ENCODE results near the gene KRT71. TPM values are rescaled to one million over a fixed set of nuclear protein-coding genes. Genes with fewer than 3 reads are reported as not detected.

Gene KRT71
- total and polyA plus RNA-seq, 8 donors, result not detected

- peaks cover 0 to 28% (median 0%) of the 10 kb centered on the region in 3 donors for H3K27me3 ChIP-seq
- intact Hi-C loops (cut with DNase I; ENCODE audit: low total_unique reads), result no loop called here
Measured at GRCh38 chr12:52559979-52560378, 7.0 kb upstream of the KRT71 start.

DNA sequence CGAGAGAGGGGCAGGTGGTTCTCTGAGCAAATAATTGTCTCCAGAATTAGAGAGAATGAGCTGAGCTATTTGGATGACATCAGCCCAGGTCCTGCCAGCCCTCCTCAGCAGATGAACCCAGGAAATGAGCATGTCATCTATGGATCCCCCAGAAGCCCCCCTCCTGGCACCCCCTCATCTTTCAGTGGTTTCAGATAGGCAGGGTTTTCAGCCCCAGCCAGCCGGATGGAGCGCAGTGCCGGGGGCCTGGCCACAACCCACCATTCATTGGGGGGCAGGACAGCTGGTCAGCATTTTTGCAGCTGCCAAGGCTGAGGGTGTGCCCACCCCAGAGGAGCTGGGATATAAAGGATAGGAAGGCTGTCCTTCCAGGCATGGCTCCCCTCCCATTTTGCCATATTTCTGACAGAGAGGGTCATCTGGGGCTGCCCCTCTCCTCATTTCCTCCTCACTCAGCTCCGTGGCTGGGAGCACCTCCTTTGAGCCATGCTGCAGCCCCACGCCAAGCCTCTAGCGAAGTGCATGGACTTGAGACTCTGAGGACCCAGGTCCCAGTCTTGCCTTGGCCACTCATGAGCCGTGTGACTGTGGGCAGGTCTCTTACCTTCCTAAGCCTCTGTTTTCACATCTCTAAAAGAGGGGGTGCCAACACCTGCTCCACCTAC, 6.0 kb upstream of the KRT71 start:
- Histone ChIP-seq H3K27me3 (peaks cover 0 to 21% (median 0%) of the 10 kb centered on the region in 3 donors), H3K4me1 (no peaks in the 10 kb centered on the region), H3K4me3 (no peak overlapping the region), H3K27ac (no peak overlapping the region), H3K9me3 (no peaks in the 10 kb centered on the region), H3K36me3 (no peaks in the 10 kb centered on the region)
- WGBS, 5 donors, result 69 to 84% (median 72%) methylated on average over 8 of the region's 8 CpGs
- no peak for TF ChIP-seq EP300 (IDR thresholded peaks at IDR 0.05)
- no peak for TF ChIP-seq CTCF (IDR thresholded peaks at IDR 0.05)
- no peak for TF ChIP-seq POLR2AphosphoS5 (IDR thresholded peaks at IDR 0.05)
- TF ChIP-seq POLR2A (IDR thresholded peaks at IDR 0.05), result no peak
- no peak for DNase-seq
- intact Hi-C loops (cut with DNase I; ENCODE audit: low total_unique reads), result no loop called here

More at GRCh38 chr12:52559979-52560378, 7.0 kb upstream of the KRT71 start:
- no peaks in the 10 kb centered on the region for H3K9me3 ChIP-seq
- H3K27ac ChIP-seq, result no peak overlapping the region
- no peak overlapping the region for H3K4me3 ChIP-seq
- DNase-seq, result no peak
- no peak for TF ChIP-seq POLR2A (IDR thresholded peaks at IDR 0.05)
- TF ChIP-seq EP300 (IDR thresholded peaks at IDR 0.05), result no peak
- no peak for TF ChIP-seq POLR2AphosphoS5 (IDR thresholded peaks at IDR 0.05)
- no peak for TF ChIP-seq CTCF (IDR thresholded peaks at IDR 0.05)
- H3K4me1 ChIP-seq, result no peaks in the 10 kb centered on the region
- no peaks in the 10 kb centered on the region for H3K36me3 ChIP-seq
- WGBS, 5 donors, result 73 to 81% (median 76%) methylated on average over 4 of the region's 4 CpGs

- no peak overlapping the region for H3K27ac ChIP-seq
- no peaks in the 10 kb centered on the region for H3K4me1 ChIP-seq
- no peak for DNase-seq
- H3K9me3 ChIP-seq, result no peaks in the 10 kb centered on the region
- intact Hi-C loops (cut with DNase I; ENCODE audit: low total_unique reads), result no loop called here
- peaks cover 0 to 22% (median 0%) of the 10 kb centered on the region in 3 donors for H3K27me3 ChIP-seq
- TF ChIP-seq CTCF (IDR thresholded peaks at IDR 0.05) (no peak), EP300 (IDR thresholded peaks at IDR 0.05) (no peak), POLR2A (IDR thresholded peaks at IDR 0.05) (no peak), POLR2AphosphoS5 (IDR thresholded peaks at IDR 0.05) (no peak)
- 49 to 73% (median 66%) methylated on average over 2 of the region's 2 CpGs for WGBS, 5 donors
- no peak overlapping the region for H3K4me3 ChIP-seq
- no peaks in the 10 kb centered on the region for H3K36me3 ChIP-seq
Measured at GRCh38 chr12:52557476-52557875, 4.5 kb upstream of the KRT71 start.

DNA sequence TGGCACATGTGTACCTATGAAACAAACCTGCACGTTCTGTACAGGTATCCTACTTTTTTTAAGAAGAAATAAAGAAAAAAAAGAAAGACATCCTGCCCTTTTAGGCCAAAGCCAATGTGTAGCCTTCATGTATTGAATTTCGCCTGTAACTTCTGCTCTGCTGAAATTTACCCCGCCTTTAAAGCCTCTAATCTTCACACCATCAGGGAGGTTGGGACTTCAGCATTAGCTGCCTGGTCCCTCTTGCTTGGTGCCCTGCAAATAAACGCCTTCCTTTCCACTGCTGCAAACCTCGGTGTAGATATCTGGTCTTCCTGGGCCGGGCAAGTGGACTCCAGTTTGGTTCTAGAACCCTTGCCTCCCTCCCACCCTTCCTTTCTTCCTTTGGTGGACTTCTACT, 2.6 kb upstream of the KRT71 start:
- WGBS, 5 donors, result 63 to 74% (median 65%) methylated on average over 6 of the region's 6 CpGs
- intact Hi-C loops (cut with DNase I; ENCODE audit: low total_unique reads), result no loop called here
- H3K4me3 ChIP-seq, result no peak overlapping the region
- H3K27ac ChIP-seq, result no peak overlapping the region
- H3K9me3 ChIP-seq, result no peaks in the 10 kb centered on the region
- peaks cover 0 to 22% (median 0%) of the 10 kb centered on the region in 3 donors for H3K27me3 ChIP-seq
- TF ChIP-seq EP300 (IDR thresholded peaks at IDR 0.05), result no peak
- no peak for TF ChIP-seq POLR2A (IDR thresholded peaks at IDR 0.05)
- TF ChIP-seq CTCF (IDR thresholded peaks at IDR 0.05), result no peak
- no peak for TF ChIP-seq POLR2AphosphoS5 (IDR thresholded peaks at IDR 0.05)
- no peaks in the 10 kb centered on the region for H3K36me3 ChIP-seq
- no peaks in the 10 kb centered on the region for H3K4me1 ChIP-seq
- DNase-seq, result no peak
